Activated CD8-positive, alpha-beta memory T cell treated with anti-CD3 and anti-CD28 coated beads, Interleukin-2, amount 50 U/mL, for 48 hours (primary cell): Measurements from ENCODE around the gene PCSK2.

Experiments used
- DNase-seq: peaks from one replicate; pipeline ENCODE4 v3.0.0-alpha.2; 2020

PCSK2 gene

GRCh38 chr20:17488916-17489600 lies 262.2 kb downstream of the PCSK2 start:
- peak; percentile 25 for DNase-seq

GRCh38 chr20:17490501-17490900 lies 263.7 kb downstream of the PCSK2 start:
- DNase-seq, result peak; percentile 4

- DNase-seq, result peak; percentile 29
Measured at GRCh38 chr20:17491041-17491440, 264.2 kb downstream of the PCSK2 start.

- DNase-seq, result peak; percentile 15
Measured at GRCh38 chr20:17491488-17491887, 264.6 kb downstream of the PCSK2 start.

- peak; percentile 13 for DNase-seq
Measured at GRCh38 chr20:17493173-17493572, 266.3 kb downstream of the PCSK2 start.

GRCh38 chr20:17494201-17494600 lies 267.4 kb downstream of the PCSK2 start:
- peak; percentile 32 for DNase-seq

- peak; percentile 20 for DNase-seq
Measured at GRCh38 chr20:17495826-17496225, 269.0 kb downstream of the PCSK2 start.

- peak; percentile 17 for DNase-seq
Measured at GRCh38 chr20:17497821-17498580, 271.2 kb downstream of the PCSK2 start.

GRCh38 chr20:17498641-17499040 lies 271.8 kb downstream of the PCSK2 start:
- DNase-seq, result peak; percentile 8

GRCh38 chr20:17499041-17499440 lies 272.2 kb downstream of the PCSK2 start:
- no peak for DNase-seq

- DNase-seq, result peak; percentile 36
Measured at GRCh38 chr20:17500271-17500670, 273.4 kb downstream of the PCSK2 start.

GRCh38 chr20:17500826-17501225 lies 274.0 kb downstream of the PCSK2 start:
- peak; percentile 8 for DNase-seq

- peak; percentile 35 for DNase-seq
Measured at GRCh38 chr20:17501701-17502100, 274.9 kb downstream of the PCSK2 start.

- DNase-seq, result peak; percentile 28
Measured at GRCh38 chr20:17502105-17502504, 275.3 kb downstream of the PCSK2 start.

GRCh38 chr20:17503301-17504065 lies 276.6 kb downstream of the PCSK2 start:
- no peak for DNase-seq

GRCh38 chr20:17504066-17504897 lies 277.4 kb downstream of the PCSK2 start:
- peak; percentile 62 for DNase-seq

- peak; percentile 81 for DNase-seq
Measured at GRCh38 chr20:17504898-17505635, 278.2 kb downstream of the PCSK2 start.

- peak; percentile 75 for DNase-seq
Measured at GRCh38 chr20:17505636-17506517, 279.0 kb downstream of the PCSK2 start.

GRCh38 chr20:17507032-17507431 lies 280.2 kb downstream of the PCSK2 start:
- no peak for DNase-seq

GRCh38 chr20:17507531-17507930 lies 280.7 kb downstream of the PCSK2 start:
- DNase-seq, result no peak

- DNase-seq, result no peak
Measured at GRCh38 chr20:17508756-17509155, 281.9 kb downstream of the PCSK2 start.
